Middle frontal gyrus (tissue), 1 donor: ENCODE data around the gene ANKRD39.

Source experiments
- DNase-seq: peaks from one replicate; pipeline ENCODE4 v3.0.0-alpha.2; 2015; ENCODE audit warnings: low spot score; ENCODE audit errors: extremely low spot score

ANKRD39 gene

DNA sequence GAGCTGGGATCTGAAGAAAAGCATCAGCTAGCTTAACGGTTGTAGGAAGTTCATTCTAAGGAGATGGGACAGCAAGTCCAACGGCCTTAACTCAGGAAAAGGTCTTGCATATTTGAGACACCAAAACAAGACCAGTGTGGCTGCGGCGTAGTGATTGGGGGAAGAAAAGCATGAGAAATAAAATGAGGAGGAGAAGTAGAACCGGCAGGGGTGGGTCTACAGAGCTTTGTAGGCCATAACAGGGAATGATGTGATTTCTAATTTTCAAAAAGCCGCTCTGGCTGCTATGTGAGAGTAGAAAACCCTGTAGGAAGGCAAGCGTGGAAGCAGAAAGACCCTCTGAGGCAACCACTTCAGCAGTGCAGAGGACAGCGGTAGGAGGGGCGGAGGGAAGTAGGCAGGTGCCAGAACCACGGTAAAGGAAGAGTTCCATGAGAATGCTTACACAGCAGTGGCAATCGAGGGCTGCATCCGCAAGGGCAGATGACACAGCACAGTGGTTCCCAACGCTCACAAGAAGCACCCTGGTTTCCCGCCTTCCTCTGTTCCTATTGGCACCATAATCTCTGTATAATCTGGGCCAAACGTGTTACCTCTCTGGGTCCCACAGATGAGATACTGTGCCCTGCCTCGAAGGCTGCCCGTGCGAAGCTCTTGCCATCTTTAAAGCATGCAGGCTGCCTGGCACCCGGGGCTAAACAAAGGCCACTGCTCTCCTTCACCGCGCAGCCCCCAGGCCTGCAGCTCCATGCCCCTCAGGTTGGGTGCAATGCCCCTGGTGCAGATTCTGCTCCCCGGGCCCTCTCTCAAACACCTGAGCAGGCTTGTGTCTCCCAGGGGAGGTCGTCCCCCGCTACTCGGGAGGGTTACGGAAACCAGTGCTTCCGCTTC, 795 bp downstream of the ANKRD39 start:
- no peak for DNase-seq

DNA sequence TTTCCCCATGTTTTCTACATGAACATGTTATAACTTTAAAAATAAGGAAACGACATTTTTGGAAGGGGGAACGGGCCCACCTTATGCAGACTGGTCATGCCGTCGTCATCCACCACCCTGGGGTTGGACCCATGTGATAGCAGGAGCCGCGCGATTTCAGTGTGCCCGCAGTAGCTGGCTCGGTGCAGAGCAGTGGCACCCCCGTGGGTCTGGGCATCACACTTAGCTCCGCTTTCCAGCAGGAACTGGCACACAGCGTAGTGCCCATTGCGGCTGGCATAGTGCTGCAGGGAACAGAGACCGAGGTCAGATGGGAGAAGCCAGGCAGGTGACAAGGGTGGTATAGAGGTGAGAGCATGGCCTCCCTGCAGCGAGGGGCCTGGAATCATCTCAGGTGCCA, 4.5 kb downstream of the ANKRD39 start:
- DNase-seq = no peak

DNA sequence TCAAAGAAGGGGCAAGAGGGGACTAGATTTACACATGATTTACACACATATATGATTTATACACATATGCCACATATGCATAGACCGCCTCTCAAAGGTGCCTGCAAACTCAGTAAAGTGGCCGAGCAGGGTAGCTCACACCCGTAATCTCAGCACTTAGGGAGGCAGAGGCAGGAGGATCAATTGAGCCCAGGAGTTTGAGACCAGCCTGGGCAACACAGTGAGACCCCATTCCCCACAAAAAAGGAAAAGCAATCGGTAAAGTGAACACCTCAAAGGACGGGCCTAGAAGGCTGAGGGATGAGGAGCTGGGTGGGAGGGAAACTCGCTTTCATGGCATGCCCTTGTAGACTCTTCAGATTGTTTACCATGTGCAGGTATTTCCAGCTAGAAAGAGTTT, 5.1 kb downstream of the ANKRD39 start:
- no peak for DNase-seq

DNA sequence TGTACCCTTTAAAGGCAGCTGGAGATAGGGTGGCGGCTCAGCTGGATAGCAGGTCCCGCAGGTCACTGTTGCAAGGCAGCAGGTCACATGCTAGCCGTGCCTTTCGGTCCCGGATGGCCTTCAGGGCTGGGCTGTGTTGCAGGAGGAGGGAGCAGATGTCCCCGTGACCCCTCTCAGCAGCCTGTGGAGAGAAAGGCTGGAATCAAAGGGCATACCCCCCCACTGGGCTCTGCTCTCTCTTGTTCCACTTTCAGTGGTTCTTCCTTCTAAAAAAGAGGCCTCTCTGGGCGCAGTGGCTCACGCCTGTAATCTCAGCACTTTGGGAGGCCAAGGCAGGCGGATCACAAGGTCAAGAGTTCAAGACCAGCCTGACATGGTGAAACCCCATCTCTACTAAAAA, 9.6 kb downstream of the ANKRD39 start:
- DNase-seq = no peak

DNA sequence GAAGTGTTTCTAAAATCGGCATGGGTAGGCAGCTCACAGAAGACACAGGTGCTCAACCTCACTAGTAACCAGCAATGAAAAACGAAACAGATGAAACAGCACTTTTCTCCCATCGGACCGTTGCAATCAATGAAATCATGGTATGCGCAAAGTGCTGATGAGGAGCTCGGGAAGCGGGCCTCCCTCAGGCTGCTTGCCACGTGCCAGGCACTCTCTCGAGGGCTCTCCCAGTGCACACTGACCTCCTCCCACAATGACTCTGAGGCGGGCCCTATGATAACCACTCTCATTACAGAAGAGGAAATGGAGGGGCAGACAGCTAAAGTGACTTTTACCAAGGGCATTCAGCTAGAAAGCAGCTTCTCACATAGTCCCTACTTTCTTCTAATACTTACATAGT, 10.2 kb downstream of the ANKRD39 start:
- no peak for DNase-seq

DNA sequence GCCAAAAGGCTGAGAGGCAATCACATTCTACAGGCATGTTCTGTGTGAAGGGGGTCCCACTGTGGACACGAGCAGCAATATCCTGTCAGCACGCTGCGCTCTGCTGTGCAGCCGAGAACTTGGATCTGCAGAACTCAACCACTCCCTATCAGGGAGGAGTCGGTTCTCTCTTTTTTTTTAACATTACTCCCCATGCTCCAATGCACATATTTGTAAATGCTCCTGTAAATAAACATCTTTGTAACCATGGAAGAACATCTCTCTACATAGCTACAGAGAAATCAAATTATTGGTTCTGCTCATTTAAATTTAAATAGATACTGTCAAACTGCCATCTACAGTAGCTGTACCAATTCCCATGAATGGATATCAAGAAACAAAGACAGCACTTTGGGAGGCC, 11.0 kb downstream of the ANKRD39 start:
- no peak for DNase-seq

DNA sequence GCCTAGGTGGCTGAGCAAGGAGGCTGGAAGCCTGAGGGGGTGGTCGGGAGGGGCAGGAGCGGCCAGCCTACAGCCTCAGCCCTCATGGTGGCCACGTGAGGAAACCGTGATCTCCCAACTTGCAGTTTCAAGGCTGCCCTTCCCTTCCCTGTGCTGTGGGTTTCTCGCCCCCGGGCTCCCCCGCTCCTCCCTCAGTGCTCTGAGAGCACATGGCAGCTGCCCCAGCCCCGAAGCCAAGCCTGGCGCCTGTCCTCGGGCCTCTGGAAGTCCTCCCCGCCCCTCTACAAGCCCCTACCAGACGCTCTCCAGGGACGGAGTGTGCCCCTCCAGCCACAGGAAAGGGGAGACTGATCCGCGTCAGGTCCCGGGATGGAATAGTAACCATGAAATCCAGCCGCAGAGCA, 13.4 kb downstream of the ANKRD39 start:
- no peak for DNase-seq

DNA sequence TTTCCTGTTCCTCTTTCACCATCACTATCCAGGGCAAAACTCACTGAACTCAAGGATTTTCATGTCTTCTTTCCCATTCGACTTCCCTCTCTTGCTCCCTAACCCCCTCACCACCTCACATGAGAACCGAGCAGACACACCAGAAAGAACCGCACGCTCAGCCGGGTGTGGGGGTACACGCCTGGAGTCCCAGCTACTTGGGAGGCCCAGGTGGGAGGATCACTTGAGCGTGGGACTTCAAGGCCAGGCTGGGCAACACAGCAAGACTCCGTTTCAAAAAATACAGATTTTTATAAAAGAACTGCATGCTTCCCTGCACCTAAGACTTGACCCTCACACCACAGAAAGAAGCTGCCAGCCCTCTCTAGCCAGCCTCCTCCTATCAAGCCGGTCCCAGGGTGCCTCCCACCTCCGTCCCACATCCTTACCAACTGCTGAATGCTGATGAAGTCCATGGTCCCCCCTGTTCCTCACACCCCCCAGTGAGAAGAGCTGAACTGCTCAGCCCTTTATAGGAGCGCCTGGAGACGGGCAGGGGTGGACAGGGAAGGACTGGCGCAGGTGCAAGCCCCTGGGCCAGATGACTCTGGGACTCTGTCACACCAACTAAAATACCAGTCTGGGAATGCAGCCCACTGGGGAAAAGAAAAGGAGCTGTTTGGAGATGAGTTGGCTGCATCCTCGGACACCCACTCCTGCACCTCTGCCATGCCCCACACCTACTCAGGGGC, 14.1 kb downstream of the ANKRD39 start, which contains the start of gene ANKRD23:
TSS of gene ANKRD23 (minus strand) at position 484 of the 731 bp plus-strand sequence. CDS start at position 455, 29 bp downstream.
- DNase-seq = no peak

DNA sequence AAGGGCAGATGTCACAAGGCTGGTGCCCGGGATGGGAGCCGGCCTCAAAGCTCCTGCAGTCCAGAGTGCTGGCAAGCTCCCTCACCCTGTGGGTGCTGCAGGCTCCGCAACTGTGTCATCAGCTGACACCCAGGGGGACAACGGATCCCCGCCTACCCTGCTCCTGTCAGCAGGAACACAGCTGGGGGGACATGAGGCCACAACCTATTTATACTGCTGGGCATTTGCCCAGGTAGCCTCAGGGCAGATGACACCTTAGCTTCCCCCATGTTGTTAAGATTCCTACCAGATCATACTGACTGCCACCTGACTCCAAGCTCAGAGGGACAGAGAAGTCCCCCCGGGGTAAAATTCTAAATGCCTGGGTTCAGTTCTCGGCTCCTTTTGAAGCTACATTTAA, 15.2 kb downstream of the ANKRD39 start:
- DNase-seq = no peak

DNA sequence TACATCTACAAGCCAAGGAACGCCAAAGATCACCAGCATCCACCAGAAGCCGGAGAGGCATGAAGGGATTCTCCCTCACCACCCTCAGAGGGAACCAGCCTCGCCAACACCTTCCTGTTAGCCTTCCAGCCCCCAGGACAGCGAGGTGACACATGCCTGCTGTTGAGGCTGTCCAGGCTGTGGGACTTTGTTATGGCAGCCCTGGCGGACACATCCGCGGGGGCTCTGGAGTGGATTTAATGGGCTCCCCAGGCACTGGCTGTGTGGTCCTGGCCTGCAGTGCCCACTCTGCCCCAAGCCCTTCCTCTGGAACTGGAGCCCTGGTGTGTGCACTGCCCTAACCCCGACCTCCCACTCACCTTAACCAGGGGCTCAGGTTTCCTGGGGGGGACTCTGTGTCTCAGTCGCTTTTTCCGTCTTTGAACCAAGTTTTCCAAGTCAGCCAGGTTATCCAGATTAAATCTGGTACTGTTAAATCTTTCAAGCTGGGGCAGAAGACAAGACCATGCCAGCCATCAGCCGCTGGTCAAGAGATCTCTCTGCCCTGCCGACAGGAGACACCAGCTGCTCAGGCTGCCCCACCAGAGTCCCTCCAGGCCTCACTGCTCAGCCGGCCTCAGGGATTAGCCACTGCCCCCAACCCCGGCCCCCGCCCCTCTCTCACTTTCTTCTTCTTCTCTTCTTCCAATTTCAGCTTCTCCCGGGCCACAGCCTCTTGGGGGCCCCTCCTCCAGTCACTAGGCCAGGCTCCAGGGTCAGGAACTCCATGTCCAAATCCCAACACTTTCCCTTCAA, 15.9 kb downstream of the ANKRD39 start:
- DNase-seq = no peak

DNA sequence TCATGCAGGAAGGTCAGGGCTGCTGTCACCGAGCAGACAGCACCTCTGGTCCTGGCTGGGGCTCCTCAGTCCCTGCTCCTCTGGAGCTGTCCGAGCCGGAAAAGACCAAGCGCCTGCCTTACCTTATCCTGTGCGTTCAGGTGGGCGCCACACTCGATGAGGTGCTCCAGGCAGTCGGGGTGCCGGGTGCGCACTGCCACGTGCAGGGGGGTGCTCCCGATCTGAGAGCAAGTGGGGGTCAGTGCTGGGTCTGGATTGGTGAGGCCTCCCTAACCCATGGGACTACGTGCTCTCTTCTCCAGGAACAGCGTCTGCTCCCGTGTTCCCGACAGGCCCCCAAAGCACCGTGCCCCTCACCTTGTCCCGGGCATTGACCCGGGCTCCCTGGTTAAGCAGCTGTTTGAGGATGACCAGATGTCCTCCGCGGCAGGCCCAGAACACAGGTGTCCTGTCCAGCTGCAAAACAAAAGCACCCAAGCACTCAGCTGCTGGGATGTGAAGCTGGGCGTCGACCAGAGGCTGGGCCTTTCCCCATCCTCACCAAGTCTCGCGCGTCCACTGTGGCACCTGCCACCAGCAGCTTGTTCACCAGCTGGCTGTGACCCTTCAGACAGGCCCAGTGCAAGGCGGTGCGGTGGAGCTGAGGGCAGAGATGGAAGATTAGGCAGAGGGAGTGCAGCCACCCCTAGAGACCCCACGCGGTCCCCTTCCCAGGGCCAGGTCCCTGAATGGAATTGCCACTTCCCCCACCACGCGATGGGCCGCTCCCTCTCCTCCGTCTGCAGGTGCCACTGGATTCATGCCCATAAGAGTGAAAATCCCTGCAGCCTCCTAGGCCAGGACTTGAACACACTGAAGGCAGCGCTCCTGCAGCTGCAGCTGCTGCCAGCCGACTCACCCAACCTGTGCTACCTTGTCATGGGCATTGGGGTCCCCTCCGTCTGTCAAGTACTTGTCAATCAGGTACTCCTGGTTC, 17.7 kb downstream of the ANKRD39 start:
- DNase-seq = no peak

DNA sequence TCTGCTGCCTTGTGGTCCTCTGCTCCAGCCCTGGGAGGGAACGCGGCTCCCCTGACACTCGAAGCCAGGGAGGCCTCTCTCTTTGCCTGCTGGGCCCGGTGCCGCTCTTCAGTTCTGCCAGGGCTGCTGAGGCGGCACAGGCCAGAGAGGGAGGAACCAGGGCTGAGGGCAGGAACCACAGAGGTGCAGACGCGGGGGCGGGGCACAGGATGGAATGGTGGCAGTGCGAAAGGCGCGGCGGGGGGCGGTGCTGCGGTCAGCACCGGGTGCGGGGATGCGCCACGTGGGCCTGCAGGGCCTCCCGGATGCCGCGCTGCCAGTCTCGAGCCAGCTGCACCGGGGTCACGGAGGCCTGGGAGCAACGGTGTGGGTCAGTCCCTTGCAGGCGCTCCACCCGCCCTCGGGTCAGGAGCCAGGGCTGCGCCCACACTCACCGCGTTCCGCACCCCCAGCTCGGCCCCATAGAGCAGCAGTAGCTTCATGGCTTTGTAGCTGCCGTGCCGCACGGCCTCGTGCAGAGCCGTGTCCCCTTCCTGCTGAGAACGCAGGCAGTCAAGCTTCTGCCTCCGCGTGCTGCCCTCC, 18.4 kb downstream of the ANKRD39 start:
- no peak for DNase-seq

DNA sequence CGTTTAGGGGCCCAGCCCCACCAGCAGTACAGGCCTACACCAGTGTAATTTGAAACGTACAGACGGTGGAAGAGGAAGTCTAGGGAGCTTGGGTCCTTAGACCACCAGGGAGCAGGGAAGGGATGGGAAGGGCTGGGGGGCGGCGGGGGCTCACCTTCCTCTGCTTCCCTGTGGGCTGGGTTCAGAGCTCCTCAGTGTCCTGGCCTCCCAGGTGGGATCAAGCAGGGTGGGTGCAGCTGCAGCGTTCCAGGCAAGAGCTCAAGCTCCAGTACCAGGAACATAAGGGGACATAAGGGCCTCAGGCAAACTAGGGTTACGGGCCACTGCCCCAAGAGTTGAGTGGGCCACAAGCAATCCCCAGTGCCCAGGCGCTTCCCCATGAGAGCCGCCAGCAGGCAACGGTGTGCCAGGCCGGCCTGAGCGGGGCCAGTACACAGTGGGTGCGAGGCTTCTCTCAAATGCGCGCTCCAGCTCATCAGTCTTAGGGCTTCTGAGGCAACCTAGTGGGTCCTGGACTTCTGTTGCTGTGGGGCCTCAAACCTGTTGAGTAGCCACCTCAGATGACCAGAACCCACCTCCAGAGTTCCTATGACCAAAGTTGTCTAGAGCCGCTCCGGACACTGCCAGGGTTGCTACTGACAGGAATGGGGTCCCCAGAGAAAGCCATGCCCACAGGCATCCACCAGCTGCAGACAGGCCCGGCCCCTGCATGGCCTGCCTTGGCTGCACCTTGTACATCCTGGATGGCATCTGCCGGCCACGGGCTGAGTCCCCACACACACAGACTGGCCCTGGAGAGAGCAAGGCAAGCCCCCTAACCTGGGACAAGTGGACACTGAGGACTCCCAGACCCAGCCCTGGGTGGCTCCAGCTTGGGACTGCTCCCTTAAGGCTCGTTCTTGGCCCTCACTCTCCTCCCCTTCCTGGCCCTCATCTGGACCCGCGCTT, 19.2 kb downstream of the ANKRD39 start:
- no peak for DNase-seq

DNA sequence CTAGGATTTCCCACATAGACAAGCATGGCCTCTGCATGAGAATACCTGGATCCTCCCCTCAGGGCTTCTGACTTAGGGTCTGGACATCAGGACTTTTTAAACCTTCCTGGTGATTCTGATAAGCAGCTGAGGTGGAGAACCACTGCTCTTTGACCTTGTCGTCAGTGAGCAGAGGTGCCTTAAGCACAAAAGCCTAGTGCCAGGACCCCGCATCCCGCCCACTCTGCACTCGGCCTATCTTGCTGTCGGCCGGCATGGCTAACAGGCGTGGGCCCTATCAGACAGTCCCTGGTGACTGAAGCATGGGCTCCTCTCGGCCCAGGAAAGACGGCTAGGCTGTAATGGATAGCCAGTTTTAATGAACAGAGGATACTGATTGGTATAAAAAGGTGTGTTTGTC, 20.2 kb downstream of the ANKRD39 start:
- DNase-seq = no peak

DNA sequence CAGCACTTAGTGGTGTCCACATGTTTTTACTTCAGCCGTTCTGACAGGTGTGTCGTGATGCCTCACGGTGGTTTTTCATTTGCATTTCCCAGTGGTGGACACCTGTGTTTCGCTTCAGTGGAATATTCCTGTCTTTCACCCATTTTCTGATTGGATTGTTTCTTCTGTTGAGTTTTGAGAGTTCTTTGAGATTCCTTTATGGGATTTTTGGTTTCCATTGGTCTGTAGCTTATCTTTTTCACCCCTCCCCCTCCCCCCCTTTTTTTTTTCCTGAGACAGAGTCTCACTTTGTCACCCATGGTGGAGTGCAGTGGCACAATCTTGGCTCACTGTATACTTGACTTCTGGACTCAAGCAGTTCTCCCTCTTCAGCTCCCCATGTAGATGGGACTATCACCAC, 22.0 kb downstream of the ANKRD39 start:
- DNase-seq = no peak

DNA sequence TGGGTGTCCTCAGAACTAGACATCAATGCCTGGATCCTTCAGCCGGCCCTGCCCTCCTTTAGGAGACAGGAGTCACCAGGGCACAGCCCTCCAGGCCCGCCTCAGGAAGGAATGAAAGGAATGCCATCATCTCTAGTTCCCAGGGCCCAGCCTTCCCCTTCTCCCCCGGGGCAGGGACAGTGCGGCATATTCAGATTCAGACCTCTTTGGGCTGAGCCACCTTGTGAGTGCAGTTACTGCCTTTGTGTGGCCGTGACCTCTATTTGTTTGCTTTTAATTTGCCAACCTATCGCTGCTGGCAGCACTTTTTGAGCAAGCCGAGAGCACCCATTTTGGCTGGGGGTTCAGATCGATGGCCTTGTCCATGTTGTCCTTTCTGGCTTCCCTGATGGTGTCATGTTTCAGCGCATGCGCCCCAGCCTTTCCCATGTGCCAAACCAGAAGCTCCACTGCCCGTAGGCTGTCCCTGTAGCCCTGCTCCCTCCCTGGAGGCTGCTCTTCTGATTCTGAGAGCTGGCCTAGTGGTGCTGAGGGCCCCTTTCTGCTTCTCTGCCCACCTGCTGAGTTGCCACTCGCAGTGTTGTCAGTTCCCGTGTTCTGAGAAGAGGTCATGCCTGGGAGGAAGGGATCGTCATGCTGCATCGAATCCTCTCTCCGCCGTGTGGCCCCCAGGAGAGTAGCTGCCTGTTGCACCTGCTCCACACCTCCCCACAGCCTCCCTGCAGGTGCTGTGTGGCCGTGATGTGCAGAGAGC, 24.9 kb downstream of the ANKRD39 start:
- no peak for DNase-seq

DNA sequence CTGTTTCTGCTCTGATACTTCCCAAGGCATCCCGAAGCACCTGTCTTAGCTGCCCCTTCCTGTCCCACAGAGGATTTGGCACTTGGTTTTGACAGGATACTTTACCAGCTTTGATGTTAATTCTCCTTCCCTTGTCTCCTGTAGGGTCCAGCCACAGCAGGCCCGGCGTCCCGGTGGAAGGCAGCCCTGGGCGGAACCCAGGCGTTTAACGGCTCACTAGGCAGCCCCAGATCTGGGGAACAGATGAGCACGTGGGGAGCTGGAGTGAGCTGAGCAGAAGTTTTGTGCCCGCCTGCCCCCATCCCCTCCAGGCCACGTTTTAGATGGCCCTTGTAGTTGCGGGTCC, 25.4 kb downstream of the ANKRD39 start:
- no peak for DNase-seq

DNA sequence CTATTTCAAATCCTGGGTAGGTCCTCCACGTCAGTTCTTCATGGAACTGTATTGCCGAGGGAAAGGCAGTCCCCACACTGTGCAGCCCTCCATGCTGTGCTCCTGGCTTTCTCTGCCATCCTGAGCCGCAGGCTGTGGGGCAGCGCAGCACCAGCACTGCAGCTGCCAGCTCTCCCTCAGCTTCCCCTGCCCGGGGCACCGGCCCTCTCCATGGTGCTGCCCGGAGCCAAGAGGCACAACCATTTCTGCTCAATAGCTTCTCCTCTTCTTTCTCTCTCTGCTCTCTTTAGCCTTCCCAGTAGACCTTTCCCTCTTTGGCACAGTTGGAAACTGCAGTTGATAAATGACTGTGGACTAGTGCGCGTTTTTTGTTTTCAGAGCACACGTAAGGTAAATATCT, 26.1 kb downstream of the ANKRD39 start:
- no peak for DNase-seq
